Fibroblast of gingiva (primary cell): Measurements from ENCODE around the gene PELI3.

Experiments
- DNase-seq: peaks from one replicate; pipeline ENCODE4 v3.0.0-alpha.2; 2011; ENCODE audit warnings: low read depth

PELI3 gene

DNA sequence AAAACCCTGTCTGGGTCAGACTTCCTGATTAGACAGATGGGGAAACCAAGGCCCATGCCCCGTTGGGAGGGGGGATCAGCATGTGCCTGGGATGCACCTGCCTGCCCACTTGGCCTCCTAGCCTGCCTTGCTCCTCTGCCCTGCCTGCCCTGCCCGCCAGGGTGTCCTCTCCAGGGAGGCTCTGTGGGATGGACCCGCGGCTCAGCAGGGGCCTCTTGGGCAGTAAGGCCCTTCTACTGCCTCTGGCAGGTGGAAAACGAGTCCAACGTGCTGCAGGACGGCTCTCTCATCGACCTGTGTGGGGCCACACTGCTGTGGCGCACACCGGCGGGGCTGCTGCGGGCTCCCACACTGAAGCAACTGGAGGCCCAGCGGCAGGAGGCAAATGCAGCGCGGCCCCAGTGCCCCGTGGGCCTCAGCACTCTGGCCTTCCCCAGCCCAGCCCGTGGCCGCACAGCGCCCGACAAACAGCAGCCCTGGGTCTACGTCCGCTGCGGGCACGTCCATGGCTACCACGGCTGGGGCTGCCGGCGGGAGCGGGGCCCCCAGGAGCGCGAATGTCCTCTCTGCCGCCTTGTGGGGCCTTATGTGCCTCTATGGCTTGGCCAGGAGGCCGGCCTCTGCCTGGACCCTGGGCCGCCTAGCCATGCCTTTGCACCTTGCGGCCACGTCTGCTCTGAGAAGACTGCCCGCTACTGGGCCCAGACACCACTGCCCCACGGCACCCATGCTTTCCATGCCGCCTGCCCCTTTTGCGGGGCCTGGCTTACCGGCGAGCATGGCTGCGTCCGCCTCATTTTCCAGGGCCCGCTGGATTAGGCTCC is 8.9 kb downstream of the PELI3 start:
- no peak for DNase-seq

DNA sequence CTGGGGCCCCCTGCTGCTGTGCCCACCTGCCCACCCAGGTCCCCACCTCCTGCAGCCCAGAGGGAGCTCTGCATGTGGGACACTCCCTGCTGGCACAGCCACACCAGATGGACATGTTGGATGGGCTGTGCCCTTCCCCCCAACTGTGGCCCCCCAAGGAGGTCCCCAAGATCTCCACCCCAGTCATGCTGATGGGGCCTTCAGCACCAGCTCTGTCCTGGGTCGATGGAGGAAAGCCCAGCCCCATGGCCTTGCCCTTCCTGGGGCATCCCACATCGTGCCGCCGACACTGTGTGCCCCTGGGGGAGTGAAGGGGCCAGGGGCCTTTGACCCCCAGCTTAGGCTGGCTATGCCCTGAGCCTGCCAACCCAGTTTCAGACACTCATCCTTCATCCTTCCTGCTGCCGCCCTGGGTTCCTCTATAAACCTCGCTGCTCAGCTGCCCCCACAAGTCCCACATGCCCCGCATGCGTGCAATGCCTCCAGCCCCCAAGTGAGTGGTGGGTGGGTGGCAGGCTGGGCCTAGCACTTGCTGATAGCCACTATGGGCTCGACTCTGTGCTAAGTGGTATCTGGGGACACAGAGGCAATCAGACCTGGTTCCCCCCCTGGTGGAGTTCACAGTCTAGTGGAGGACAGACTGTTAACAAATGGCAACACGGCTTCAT is 9.6 kb downstream of the PELI3 start:
- DNase-seq = no peak

DNA sequence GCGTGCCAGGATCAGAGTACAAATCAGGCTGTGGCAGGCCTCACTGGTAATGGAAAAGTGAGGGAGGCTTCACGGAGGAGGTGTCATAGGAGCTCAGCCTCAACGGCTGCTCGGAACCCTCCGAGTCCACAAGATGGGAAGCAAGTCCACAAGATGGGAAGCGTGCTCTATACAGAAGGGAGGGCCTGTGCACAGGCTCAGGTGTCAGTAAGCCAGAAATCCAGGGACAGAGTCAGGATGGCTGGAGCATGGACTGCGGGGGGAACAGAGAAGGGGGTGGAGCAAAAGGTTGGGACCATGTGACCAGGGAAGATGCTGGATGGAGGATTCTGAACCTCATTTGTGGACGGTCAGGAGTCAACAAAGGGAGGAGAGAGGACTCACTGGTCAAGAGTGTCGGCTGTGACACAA is 10.1 kb downstream of the PELI3 start:
- DNase-seq = no peak

DNA sequence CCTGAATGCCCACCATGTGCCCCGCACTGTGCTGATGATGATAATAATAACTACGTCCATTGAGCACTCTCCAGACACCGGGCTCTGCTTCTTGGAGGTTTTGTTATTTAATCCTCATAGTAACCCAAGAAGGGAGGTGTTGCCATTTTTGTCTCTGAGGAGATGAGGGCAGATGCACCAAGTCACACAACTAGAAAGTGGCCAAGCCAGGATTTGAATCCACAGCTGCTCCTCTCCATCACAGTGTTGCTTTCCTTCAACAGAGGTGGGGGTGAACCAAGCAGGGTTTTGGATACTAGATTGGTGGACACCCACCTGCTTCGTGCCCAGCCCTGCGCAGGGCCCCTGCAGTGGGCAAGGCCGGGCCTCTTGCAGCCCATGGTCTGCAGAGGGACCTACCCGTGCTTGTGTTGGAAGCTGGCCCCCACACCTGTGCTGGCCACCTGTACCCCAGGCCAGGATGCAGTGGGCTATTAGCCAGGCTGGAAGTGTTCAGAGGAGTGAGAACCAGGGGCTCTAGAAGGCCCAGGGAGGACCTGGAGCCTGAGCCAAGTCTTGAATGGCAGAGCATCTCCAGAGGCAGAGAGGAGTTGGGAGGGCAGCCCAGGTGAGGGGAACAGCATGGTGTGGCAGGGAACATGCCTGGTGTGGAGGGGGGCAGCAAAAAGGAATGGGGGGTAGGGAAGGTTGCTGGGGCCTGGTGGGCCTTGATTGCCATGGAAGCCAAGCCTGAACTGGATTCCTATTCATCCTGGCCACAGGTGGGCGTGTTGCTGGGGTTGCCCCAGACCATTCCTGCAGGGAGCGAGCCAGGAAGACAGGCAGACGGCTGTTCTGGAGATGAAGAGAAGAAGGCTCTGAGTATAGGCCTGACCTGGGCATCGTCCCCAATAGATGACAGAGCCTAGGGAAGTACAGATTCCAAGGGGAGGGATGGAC is 10.8 kb downstream of the PELI3 start:
- no peak for DNase-seq

DNA sequence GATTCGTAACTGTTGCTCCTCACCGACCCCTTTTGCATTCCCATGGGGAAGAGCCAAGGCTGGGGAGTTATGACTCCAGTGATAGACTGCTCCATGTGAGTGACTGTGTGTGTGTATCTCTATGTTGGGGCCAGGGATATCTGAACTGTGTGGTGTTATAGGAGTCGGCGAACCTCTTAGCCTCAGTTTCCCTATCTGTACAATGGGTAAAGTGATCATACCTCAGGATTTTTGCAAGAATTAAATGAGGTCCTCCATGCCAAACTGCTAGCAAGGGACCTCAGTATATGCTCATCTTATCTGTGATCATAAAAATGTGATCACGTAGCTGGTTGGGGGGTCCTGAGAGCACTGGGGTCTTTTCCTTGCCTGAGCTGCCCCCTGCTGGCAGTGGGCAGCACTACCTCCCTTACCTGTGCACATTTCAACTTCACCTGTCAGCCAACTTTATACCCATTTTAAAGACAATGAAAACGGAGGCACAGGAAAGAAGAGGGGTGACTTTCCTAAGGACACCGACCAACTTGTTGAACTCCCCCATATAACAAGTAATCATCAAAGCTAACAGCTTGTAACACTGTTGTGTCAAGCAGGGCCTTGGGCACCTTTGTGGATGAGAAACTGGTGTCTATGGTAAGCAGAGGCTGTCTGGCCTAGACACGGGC is 12.2 kb downstream of the PELI3 start:
- DNase-seq = no peak

DNA sequence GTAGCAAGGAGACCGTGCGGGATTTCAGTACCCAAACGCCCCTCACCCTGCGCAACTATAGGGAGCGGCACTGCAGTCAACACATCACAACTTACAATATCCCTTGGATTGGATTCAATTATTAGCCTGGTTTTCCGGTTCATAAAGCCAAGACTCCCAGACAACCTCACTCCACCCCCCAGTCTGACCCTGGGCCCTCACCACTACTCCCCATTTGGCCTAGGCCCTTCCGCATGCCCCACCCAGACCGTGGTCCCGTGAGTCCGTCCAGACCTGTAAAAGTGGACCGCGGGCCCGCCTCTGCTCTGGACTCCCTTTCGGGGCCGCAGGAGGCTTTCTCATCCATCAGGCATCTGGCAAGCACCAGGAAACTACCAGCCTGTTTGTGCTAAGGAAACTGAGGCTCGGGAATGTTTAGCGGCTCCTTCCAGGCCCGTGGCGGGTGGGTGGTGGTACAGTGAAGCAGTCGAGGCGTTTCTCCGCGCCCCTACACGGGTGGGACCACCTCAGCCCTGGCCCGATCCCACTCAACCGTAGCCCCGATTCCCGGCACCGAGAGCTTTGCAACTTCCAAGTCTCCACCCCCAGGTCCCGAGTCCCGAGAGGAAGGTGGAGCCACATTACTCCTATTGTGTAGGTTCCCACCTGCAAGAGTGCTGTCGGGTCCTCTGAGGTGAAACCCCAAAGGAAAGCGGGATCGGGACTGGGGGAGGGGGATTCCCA is 12.8 kb downstream of the PELI3 start:
- peak; percentile 42 for DNase-seq

DNA sequence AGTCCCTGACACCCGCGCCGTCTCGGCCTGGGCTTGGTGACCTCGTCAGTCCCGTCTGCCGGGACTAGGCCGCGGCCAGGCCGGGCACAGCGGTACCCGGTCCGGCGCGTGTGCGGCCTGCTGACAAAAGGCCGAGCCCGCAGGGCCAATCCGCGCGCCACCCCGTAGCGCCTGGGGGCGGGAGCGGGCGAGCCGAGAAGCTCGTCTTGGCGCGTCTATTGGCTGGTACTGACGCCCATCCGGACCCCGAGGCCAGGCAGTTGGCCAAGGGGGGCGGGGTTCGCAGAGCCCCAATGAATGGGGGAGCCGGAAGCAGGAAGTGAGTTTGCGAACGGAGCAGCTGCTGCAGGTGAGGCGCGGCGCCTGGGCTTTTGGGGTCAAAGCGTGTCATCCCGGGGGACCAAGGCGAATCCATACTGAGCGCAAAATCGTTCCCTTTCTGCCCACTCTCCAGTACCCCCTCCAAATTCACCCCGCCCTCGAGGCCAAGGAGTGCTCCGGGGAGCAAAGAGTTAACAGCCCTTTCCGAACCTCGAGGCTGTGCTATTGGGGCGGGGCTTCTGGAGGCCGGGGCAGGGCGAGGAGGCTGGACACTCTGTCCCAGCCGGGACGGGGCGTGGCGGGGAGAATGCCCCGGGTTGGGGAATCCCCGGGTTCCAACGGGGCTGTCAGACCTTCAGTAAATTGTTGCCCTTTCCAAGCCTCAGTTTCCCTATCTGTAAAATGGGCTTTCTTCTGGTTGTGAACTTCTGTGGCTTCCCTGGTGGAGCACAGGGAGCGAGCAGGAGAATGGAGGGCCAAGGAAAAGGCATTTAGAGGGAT is 13.6 kb downstream of the PELI3 start, which contains the start of gene DPP3:
Gene DPP3 (plus strand): TSS at position 318 of the 822 bp plus-strand sequence. CDS start 1,767 bp downstream, outside the sequence.
- peak; percentile 97 for DNase-seq

DNA sequence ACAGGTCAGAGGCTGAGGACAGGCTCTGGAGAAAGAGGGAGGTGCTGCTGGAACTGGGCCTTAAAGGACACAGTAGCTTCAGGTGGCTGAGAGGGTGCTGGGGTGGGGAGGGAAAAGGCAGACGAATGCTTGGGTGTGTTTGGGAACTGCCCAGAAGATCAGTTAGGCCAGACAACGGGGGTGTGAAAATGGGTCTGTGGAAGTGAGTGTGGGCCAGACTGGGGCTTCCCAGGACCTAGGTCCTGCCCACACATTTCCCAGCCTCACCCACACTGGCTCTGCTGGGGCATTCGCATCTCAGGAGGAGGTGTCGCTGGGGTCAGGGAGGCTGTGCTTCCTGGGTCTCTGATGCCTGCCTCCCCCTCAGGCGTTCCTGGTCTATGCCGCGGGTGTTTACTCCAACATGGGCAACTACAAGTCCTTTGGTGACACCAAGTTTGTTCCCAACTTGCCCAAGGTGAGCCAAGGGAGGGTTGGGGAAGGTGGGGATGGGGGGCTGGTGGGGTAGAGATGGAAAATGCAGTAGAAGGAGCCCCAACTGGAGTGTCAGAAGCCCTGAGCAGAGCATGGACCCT is 18.2 kb downstream of the PELI3 start:
- DNase-seq = no peak

DNA sequence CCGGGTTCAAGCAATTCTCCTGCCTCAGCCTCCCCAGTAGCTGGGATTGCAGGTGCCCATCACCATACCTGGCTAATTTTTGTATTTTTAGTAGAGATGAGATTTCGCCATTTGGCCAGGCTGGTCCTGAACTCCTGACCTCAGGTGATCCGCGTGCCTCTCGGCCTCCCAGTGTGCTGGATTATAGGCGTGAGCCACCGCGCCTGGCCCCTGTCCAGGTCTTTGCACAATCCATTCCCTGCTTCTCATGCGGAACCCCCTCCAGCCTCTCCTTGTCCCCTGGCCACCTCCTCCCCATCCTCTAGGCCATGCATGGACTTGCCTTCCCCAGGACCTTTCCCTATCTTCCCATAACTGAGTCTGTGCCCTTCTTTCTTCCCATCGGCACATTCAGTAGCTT is 22.3 kb downstream of the PELI3 start:
- no peak for DNase-seq

DNA sequence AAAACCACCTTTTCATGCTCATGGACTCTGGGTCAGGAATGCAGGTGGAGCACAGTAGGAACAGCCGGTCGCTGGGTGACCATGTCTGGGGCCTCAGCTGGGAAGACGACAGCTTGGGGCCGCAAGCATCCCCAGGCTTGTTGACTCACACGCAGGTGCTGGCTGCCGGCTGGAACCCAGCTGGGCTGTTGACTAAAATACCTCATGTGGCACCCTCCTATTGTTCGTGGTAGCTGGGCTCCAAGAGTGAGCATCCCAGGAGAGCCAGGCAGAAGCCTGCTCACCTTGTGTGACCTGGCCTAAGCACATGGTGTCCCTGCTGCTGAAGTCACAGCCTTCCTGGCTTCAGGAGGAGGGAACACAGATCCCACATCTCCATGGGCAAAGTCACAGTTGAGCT is 22.9 kb downstream of the PELI3 start:
- DNase-seq = no peak

DNA sequence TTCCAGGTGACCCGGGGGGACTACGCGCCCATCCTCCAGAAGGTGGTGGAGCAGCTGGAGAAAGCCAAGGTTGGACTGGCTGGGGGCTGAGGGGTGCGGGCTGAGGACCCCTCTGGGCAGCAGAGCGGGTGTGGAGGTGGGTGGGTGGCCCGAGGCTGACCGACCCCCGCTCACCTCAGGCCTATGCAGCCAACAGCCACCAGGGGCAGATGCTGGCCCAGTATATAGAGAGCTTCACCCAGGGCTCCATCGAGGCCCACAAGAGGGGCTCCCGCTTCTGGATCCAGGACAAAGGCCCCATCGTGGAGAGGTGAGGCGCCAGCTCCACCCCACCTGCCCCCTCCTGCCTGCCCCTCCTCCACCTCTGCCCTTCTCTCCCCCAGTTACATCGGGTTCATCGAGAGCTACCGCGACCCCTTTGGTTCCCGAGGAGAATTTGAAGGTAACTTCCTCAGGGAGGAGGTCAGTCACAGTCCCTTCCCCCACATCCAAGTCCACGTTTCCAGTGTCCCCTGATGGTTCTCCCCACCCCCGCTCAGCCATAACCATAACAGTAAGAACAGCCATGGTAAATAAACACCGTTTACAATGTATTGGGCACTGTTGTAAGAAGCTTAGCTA is 24.7 kb downstream of the PELI3 start:
- DNase-seq = no peak

DNA sequence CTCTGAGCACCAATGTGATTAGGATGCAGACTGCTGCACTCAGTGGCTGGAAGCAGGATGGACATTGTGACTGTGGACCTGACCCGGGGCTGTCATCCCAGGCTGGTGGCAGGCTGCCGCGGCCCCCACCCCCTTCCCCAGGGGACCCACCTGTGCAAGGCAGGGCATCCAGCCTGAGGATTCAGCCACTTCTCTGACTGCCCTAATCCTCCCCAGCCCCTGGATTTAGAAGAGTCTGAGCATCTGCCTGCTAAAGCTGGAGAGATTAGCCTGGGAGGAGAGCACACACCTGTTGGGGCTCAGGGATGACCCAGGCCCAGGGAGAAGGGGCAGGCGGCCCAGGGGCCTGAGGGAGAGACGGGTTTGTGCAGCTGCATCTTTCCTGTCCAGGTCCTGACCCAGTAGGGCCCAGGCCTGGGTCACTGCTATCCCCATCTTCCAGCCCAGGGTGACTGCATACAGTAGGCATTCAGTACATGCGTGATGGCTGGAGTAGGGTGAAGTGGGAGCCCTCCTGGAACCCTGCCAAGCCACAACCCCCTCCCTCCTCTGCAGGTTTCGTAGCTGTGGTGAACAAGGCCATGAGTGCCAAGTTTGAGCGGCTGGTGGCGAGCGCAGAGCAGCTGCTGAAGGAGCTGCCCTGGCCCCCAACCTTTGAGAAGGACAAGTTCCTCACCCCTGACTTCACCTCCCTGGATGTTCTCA is 25.6 kb downstream of the PELI3 start:
- no peak for DNase-seq

DNA sequence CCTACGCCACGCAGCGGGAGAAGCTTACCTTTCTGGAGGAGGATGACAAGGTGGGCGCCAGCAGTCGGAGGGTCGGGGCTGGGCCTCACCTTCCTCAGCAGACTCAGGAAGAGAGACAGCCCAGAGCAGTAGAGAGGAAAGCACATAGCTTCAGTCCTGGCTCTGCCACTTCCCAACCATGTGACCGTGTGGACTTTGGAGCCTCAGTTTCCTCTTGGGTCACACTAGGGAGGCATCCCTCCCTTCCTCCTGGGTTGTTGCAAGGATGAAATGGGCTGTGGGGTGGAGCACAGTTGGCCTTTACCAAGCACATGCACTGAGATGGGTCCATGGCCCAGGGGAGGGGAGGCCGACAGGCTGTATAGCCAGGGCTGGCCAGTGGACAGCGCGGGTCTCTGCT is 26.4 kb downstream of the PELI3 start:
- DNase-seq = no peak

DNA sequence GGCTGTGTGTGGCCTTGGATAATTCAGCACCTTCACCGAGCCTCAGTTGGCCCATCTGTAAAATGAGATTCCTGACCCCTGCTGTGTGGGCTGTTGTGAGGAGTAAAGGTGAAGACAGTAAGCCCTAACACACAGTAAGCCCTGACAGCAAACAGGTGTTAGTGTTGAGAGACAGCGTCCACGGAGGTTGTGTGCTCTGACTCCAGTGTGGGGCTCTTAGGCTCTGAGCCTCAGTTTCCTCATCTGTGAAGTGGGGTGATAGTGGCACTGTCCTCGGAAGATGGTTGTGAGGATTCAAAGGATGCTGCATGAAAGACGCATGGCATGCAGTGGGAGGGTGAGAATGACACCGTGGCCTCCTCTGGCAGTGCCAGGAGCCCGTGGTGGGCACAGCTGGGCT is 27.8 kb downstream of the PELI3 start:
- no peak for DNase-seq

DNA sequence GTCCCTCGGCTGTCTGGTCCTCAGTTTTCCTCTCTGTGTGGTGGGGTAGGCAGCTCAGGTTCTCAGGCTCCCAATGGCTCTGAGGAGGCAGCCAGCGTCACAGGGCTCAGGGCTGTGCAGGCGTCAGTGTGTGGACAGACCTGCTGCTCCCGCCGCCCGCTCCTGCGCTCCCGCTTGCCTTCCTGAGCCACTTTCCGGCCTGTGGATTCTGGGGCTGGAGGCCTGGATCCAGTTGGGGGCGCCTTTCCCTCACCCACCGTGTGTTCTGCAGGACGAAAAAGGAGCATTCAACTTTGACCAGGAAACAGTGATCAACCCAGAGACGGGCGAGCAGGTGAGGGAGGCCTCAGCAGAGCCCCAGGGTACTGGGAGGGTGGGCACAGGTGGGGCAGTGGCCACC is 28.2 kb downstream of the PELI3 start:
- no peak for DNase-seq

DNA sequence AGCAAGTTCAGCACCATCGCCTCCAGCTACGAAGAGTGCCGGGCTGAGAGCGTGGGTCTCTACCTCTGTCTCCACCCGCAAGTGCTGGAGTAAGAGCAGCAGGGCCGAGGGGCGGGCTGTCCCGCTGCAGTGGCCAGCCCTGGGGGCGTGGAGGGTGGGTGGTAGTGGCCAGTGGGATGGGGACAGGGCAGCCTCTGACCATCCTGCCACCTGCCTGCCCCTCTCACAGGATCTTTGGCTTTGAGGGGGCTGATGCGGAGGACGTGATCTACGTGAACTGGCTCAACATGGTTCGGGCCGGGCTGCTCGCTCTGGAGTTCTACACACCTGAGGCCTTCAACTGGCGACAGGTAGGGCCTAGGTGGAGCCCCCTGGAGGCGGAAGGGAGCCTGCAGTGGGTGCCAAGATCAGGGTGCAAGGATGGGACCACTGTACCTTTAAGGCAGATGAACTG is 28.7 kb downstream of the PELI3 start:
- no peak for DNase-seq

DNA sequence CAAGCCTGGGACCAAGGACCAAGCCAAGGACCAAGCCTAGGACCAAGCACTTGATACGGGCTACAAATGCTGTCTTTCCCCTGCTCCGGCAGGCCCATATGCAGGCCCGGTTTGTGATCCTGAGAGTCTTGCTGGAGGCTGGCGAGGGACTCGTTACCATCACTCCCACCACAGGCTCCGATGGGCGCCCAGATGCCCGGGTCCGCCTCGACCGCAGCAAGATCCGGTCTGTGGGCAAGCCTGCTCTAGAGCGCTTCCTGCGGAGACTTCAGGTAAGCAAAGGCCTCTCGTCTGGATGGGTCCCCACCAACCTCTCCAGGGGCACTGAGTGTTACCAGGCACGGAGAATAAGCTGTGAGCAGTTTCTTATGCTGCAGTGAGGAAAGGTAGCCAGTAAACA is 30.5 kb downstream of the PELI3 start:
- DNase-seq = no peak

DNA sequence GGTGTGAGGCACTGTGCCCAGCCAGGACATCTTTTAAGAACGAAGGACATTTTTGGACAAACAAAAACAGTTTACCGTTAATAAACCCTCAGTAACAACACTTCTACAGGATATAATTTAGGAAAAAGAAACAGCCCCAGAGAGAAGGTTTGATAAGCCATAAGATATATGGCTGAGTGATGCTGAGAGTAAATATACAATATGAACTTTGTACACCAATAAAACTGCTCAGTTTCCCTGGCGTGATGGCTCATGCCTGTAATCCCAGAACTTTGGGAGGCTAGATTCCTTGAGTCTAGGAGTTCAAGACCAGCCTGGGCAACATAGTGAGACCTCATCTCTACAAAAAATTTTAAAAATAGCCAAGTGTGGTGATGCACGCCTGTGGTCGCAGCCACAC is 31.8 kb downstream of the PELI3 start:
- no peak for DNase-seq
